Activated T-cell treated with anti-CD3 and anti-CD28 coated beads for 4 hours (primary cell): ENCODE data around the gene COQ8B.

Source experiments
- DNase-seq: peaks from one replicate; pipeline ENCODE4 v3.0.0-alpha.2; 2020

The COQ8B gene

GRCh38 chr19:40717325-40717879, 716 bp upstream of the COQ8B start:
- no peak for DNase-seq

- DNase-seq: peak; percentile 74
These were observed 630 bp downstream of the COQ8B start for GRCh38 chr19:40716031-40716481.

- DNase-seq: peak; percentile 87
These were observed 2.0 kb downstream of the COQ8B start for GRCh38 chr19:40714441-40715299.

GRCh38 chr19:40713939-40714338, 2.7 kb downstream of the COQ8B start:
- DNase-seq: no peak

GRCh38 chr19:40709817-40710216, 6.9 kb downstream of the COQ8B start:
- DNase-seq: no peak

- no peak for DNase-seq
These were observed 9.1 kb downstream of the COQ8B start for GRCh38 chr19:40707615-40708014.

GRCh38 chr19:40705950-40706619, 10.6 kb downstream of the COQ8B start:
- no peak for DNase-seq

- DNase-seq: no peak
These were observed 11.4 kb downstream of the COQ8B start for GRCh38 chr19:40705362-40705651.

- DNase-seq: no peak
These were observed 12.0 kb downstream of the COQ8B start for GRCh38 chr19:40704491-40705361.

GRCh38 chr19:40703029-40703755, 13.5 kb downstream of the COQ8B start:
- no peak for DNase-seq

- no peak for DNase-seq
These were observed 14.2 kb downstream of the COQ8B start for GRCh38 chr19:40702337-40703012.

- DNase-seq: no peak
These were observed 14.9 kb downstream of the COQ8B start for GRCh38 chr19:40701758-40702157.

GRCh38 chr19:40700083-40700482, 16.6 kb downstream of the COQ8B start:
- DNase-seq: no peak

GRCh38 chr19:40697007-40697406, 19.7 kb downstream of the COQ8B start:
- no peak for DNase-seq

GRCh38 chr19:40695881-40696280, 20.8 kb downstream of the COQ8B start:
- DNase-seq: no peak

- no peak for DNase-seq
These were observed 22.8 kb downstream of the COQ8B start for GRCh38 chr19:40693896-40694295.

GRCh38 chr19:40693150-40693788, 23.4 kb downstream of the COQ8B start:
- DNase-seq: no peak

GRCh38 chr19:40692212-40692551, 24.5 kb downstream of the COQ8B start:
- DNase-seq: no peak

- DNase-seq: no peak
These were observed 25.1 kb downstream of the COQ8B start for GRCh38 chr19:40691421-40692211.

GRCh38 chr19:40690693-40691420, 25.8 kb downstream of the COQ8B start:
- peak; percentile 74 for DNase-seq
